GM23248 (cell line): ENCODE data around the gene LRRC28.

Source experiments
- EZH2 ChIP-seq: fragments of 200-600 bp; sonication (generic); IDR thresholded peaks from 2 replicates; pipeline ENCODE4 v1.6.1; 2018; ENCODE audit warnings: antibody characterized with exemption, mild to moderate bottlenecking; ENCODE audit not compliant: insufficient read depth, poor library complexity, severe bottlenecking
- EZH2phosphoT487 ChIP-seq: fragments of 200-600 bp; sonication (generic); IDR thresholded peaks from 2 replicates; pipeline ENCODE4 v1.6.1; 2018; ENCODE audit warnings: antibody characterized with exemption, moderate library complexity, mild to moderate bottlenecking, low read depth; ENCODE audit not compliant: insufficient read depth

DNA sequence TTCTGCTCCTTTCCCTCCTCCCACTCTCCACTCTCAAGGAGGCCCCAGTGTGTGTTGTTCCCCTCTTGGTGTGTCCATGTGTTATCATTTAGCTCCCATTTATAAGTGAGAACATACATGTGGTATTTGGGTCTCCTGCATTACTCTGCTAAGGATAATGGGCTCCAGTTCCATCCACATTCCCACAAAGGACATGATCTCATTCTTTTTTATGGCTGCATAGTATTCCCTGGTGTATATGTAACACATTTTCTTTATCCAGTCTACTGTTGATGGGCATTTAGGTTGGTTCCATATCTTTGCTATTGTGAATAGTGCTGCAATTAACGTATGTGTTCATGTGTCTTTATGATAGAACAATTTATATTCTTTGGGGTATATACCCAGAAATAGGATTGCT, 170.5 kb downstream of the LRRC28 start:
- TF ChIP-seq EZH2 (no peak), EZH2phosphoT487 (no peak)
